ENCODE measurements around the gene TGM4. TPM values are rescaled to one million over a fixed set of nuclear protein-coding genes. Genes with fewer than 3 reads are reported as not detected.
"Not testable (repeated sequence)": the region's sequence is repeated elsewhere in the genome, so short reads cannot be mapped to it uniquely, and the experiment has no call there.

TGM4 gene
- total RNA-seq, 1 donor from 2014 or later = not detected

- Mint-ChIP-seq H3K27me3 (no peaks in the 10 kb centered on the region), H3K9me3 (ENCODE audit: low read depth) (no peaks in the 10 kb centered on the region), H3K4me3 (ENCODE audit: low read depth) (no peak overlapping the region), H3K4me1 (ENCODE audit: low read depth) (no peaks in the 10 kb centered on the region), H3K36me3 (ENCODE audit: insufficient read depth) (peaks cover 16% of the 10 kb centered on the region), H3K27ac (no peak overlapping the region)
- no peak for DNase-seq (ENCODE audit: low spot score, unreplicated experiment)
- TF ChIP-seq CTCF (IDR thresholded peaks at IDR 0.05; ENCODE audit: unreplicated experiment) = no peak
Measured at GRCh38 chr3:44932271-44932670, 57.9 kb downstream of the TGM4 start.

GRCh38 chr3:44932986-44933944 is 58.9 kb downstream of the TGM4 start:
- Mint-ChIP-seq H3K27me3 (no peaks in the 10 kb centered on the region), H3K4me1 (ENCODE audit: low read depth) (no peaks in the 10 kb centered on the region), H3K27ac (no peak overlapping the region), H3K9me3 (ENCODE audit: low read depth) (no peaks in the 10 kb centered on the region), H3K4me3 (ENCODE audit: low read depth) (no peak overlapping the region), H3K36me3 (ENCODE audit: insufficient read depth) (peaks cover 19% of the 10 kb centered on the region)
- no peak for TF ChIP-seq CTCF (IDR thresholded peaks at IDR 0.05; ENCODE audit: unreplicated experiment)
- no peak for DNase-seq (ENCODE audit: low spot score, unreplicated experiment)

- TF ChIP-seq CTCF (IDR thresholded peaks at IDR 0.05; ENCODE audit: unreplicated experiment) = no peak
- no peak overlapping the region for H3K4me3 Mint-ChIP-seq (ENCODE audit: low read depth)
- H3K36me3 Mint-ChIP-seq (ENCODE audit: insufficient read depth) = peaks cover 24% of the 10 kb centered on the region
- DNase-seq (ENCODE audit: low spot score, unreplicated experiment) = no peak
- no peaks in the 10 kb centered on the region for H3K27me3 Mint-ChIP-seq
- H3K27ac Mint-ChIP-seq = no peak overlapping the region
- H3K4me1 Mint-ChIP-seq (ENCODE audit: low read depth) = no peaks in the 10 kb centered on the region
- H3K9me3 Mint-ChIP-seq (ENCODE audit: low read depth) = no peaks in the 10 kb centered on the region
Measured at GRCh38 chr3:44939581-44940036, 65.2 kb downstream of the TGM4 start.

- Mint-ChIP-seq H3K27ac (no peak overlapping the region), H3K4me3 (ENCODE audit: low read depth) (no peak overlapping the region), H3K27me3 (no peaks in the 10 kb centered on the region), H3K36me3 (ENCODE audit: insufficient read depth) (peaks cover 13% of the 10 kb centered on the region), H3K9me3 (ENCODE audit: low read depth) (no peaks in the 10 kb centered on the region), H3K4me1 (ENCODE audit: low read depth) (no peaks in the 10 kb centered on the region)
- TF ChIP-seq CTCF (IDR thresholded peaks at IDR 0.05; ENCODE audit: unreplicated experiment) = no peak
- no peak for DNase-seq (ENCODE audit: low spot score, unreplicated experiment)
Measured at GRCh38 chr3:44942202-44942921, 68.0 kb downstream of the TGM4 start.

GRCh38 chr3:44948239-44948638 is 73.8 kb downstream of the TGM4 start:
- Mint-ChIP-seq H3K9me3 (ENCODE audit: low read depth) (no peaks in the 10 kb centered on the region), H3K4me3 (ENCODE audit: low read depth) (no peak overlapping the region), H3K36me3 (ENCODE audit: insufficient read depth) (peaks cover 5% of the 10 kb centered on the region), H3K27ac (no peak overlapping the region), H3K27me3 (no peaks in the 10 kb centered on the region), H3K4me1 (ENCODE audit: low read depth) (no peaks in the 10 kb centered on the region)
- no peak for TF ChIP-seq CTCF (IDR thresholded peaks at IDR 0.05; ENCODE audit: unreplicated experiment)
- DNase-seq (ENCODE audit: low spot score, unreplicated experiment) = no peak

GRCh38 chr3:44949770-44950169 is 75.4 kb downstream of the TGM4 start:
- H3K36me3 Mint-ChIP-seq (ENCODE audit: insufficient read depth); H3K4me1 Mint-ChIP-seq (ENCODE audit: low read depth); H3K27me3 Mint-ChIP-seq; H3K4me3 Mint-ChIP-seq (ENCODE audit: low read depth); DNase-seq (ENCODE audit: low spot score, unreplicated experiment); H3K9me3 Mint-ChIP-seq (ENCODE audit: low read depth); H3K27ac Mint-ChIP-seq: not testable (repeated sequence)

Data from progenitor cell of endocrine pancreas (in vitro differentiated cells).